Mononuclear cell (primary cell): ENCODE measurements around the gene CEACAM8. TPM values are rescaled to one million over a fixed set of nuclear protein-coding genes. Genes with fewer than 3 reads are reported as not detected.
"Not testable (repeated sequence)": the region's sequence is repeated elsewhere in the genome, so short reads cannot be mapped to it uniquely, and the experiment has no call there.

Source experiments
- H3K27me3 ChIP-seq: 2 replicates; pipeline ENCODE4 v1.6.0; 2011; ENCODE audit warnings: low read length, control low read depth; ENCODE audit not compliant: insufficient read depth
- H3K4me1 ChIP-seq: 2 replicates; pipeline ENCODE4 v1.5.1; 2011; ENCODE audit warnings: mild to moderate bottlenecking, low read length, control low read depth; ENCODE audit not compliant: insufficient read depth
- H3K4me3 ChIP-seq: 2 replicates; pipeline ENCODE4 v1.5.1; 2011; ENCODE audit warnings: mild to moderate bottlenecking, low read length, moderate library complexity
- H3K9me3 ChIP-seq: 2 replicates; pipeline ENCODE4 v1.5.1; 2011; ENCODE audit warnings: low read depth, mild to moderate bottlenecking, control low read depth, low read length
- total RNA-seq: library from RNA; depleted of rRNA; stranded (reverse); fragments of >200 nt; gene quantifications from one replicate; pipeline ENCODE4 v1.2.3, GENCODE V29; 2012

CEACAM8 gene
- total RNA-seq, 1 donor = not detected

- not testable (repeated sequence) for H3K27me3 ChIP-seq, H3K4me3 ChIP-seq, H3K9me3 ChIP-seq
- peaks cover 43% of the 10 kb centered on the region for H3K4me1 ChIP-seq
Measured at GRCh38 chr19:42557386-42557871, 37.3 kb downstream of the CEACAM8 start.

- Histone ChIP-seq H3K4me1 (peaks cover 44% of the 10 kb centered on the region), H3K4me3 (no peak overlapping the region)
Measured at GRCh38 chr19:42555801-42556200, 38.9 kb downstream of the CEACAM8 start.

GRCh38 chr19:42555317-42555716, 39.4 kb downstream of the CEACAM8 start:
- H3K4me3 ChIP-seq = no peak overlapping the region

More at GRCh38 chr19:42555801-42556200, 38.9 kb downstream of the CEACAM8 start:
- Histone ChIP-seq H3K9me3 (no peaks in the 10 kb centered on the region), H3K27me3 (peaks cover 4% of the 10 kb centered on the region)

GRCh38 chr19:42554046-42554575, 40.6 kb downstream of the CEACAM8 start:
- Histone ChIP-seq H3K27me3 (peaks cover 4% of the 10 kb centered on the region), H3K9me3 (no peaks in the 10 kb centered on the region), H3K4me3 (no peak overlapping the region), H3K4me1 (peaks cover 44% of the 10 kb centered on the region)

More at GRCh38 chr19:42555317-42555716, 39.4 kb downstream of the CEACAM8 start:
- Histone ChIP-seq H3K9me3 (no peaks in the 10 kb centered on the region), H3K27me3 (peaks cover 4% of the 10 kb centered on the region), H3K4me1 (peaks cover 44% of the 10 kb centered on the region)

- peaks cover 44% of the 10 kb centered on the region for H3K4me1 ChIP-seq
- H3K27me3 ChIP-seq = peaks cover 4% of the 10 kb centered on the region
- H3K4me3 ChIP-seq = no peak overlapping the region
- H3K9me3 ChIP-seq = no peaks in the 10 kb centered on the region
Measured at GRCh38 chr19:42553292-42554045, 41.3 kb downstream of the CEACAM8 start.

GRCh38 chr19:42552086-42553065, 42.3 kb downstream of the CEACAM8 start:
- Histone ChIP-seq H3K9me3 (no peaks in the 10 kb centered on the region), H3K27me3 (peaks cover 4% of the 10 kb centered on the region), H3K4me3 (no peak overlapping the region)

GRCh38 chr19:42550521-42550920, 44.2 kb downstream of the CEACAM8 start:
- H3K9me3 ChIP-seq, H3K27me3 ChIP-seq, H3K4me3 ChIP-seq: not testable (repeated sequence)
- H3K4me1 ChIP-seq = peaks cover 32% of the 10 kb centered on the region

More at GRCh38 chr19:42552086-42553065, 42.3 kb downstream of the CEACAM8 start:
- H3K4me1 ChIP-seq = peaks cover 44% of the 10 kb centered on the region

GRCh38 chr19:42549067-42549466, 45.7 kb downstream of the CEACAM8 start:
- not testable (repeated sequence) for H3K9me3 ChIP-seq, H3K4me3 ChIP-seq, H3K27me3 ChIP-seq
- H3K4me1 ChIP-seq = peaks cover 18% of the 10 kb centered on the region

- Histone ChIP-seq H3K4me1 (peaks cover 13% of the 10 kb centered on the region), H3K27me3 (peaks cover 4% of the 10 kb centered on the region)
Measured at GRCh38 chr19:42548552-42548951, 46.2 kb downstream of the CEACAM8 start.

GRCh38 chr19:42547929-42548328, 46.8 kb downstream of the CEACAM8 start:
- Histone ChIP-seq H3K27me3 (peaks cover 4% of the 10 kb centered on the region), H3K9me3 (no peaks in the 10 kb centered on the region), H3K4me3 (no peak overlapping the region), H3K4me1 (peaks cover 7% of the 10 kb centered on the region)

More at GRCh38 chr19:42548552-42548951, 46.2 kb downstream of the CEACAM8 start:
- Histone ChIP-seq H3K9me3 (no peaks in the 10 kb centered on the region), H3K4me3 (no peak overlapping the region)

GRCh38 chr19:42546831-42547500, 47.8 kb downstream of the CEACAM8 start:
- Histone ChIP-seq H3K27me3 (no peaks in the 10 kb centered on the region), H3K4me1 (no peaks in the 10 kb centered on the region), H3K4me3 (no peak overlapping the region), H3K9me3 (no peaks in the 10 kb centered on the region)

- Histone ChIP-seq H3K9me3 (no peaks in the 10 kb centered on the region), H3K4me1 (no peaks in the 10 kb centered on the region), H3K27me3 (no peaks in the 10 kb centered on the region), H3K4me3 (no peak overlapping the region)
Measured at GRCh38 chr19:42544146-42544545, 50.6 kb downstream of the CEACAM8 start.

GRCh38 chr19:42542791-42543190, 51.9 kb downstream of the CEACAM8 start:
- Histone ChIP-seq H3K9me3 (no peaks in the 10 kb centered on the region), H3K4me3 (no peak overlapping the region), H3K4me1 (no peaks in the 10 kb centered on the region), H3K27me3 (no peaks in the 10 kb centered on the region)

- no peaks in the 10 kb centered on the region for H3K4me1 ChIP-seq
- no peaks in the 10 kb centered on the region for H3K27me3 ChIP-seq
- H3K4me3 ChIP-seq = no peak overlapping the region
- no peaks in the 10 kb centered on the region for H3K9me3 ChIP-seq
Measured at GRCh38 chr19:42540071-42540553, 54.6 kb downstream of the CEACAM8 start.
